ENCODE measurements around the gene SYT7.

SYT7 gene

DNA sequence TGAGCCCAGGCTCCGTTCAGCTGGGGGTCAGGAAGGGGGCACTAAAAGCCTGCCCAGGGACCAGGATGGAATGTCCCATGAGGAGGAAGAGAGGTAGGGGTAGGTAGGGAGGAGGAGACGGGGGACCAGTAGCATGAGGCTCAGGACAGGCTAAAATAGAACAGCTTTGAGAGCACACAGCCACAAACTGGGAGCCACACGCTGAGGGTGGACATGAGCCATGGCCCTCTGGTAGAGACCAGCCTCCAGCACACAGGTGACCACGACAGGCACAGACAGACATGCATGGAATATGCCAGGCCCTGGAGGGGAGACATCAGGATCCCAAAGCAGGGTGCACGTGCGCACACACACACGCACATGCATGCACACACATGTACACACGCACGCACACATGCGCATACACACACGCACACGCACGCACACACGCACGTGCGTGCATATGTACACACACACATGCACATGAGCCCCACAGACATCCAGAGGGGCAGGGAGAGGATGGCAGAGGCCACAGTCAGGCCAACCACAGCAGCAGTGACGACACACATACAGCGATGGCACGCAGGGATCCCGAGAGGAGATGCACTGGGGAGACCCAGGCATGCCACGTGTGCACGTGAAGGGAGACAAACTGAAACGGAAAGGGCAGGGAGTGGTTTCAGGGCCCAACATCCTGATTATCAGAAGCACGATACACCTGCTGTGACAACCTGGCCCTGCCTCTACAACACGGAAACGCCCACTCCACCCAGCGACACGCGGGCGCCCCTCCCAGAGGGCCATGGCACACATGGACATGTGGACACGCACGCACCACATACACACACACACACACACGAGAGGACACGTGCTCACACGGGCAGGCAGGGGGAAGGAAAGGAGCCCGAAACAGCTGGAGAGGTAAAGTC lies 46.6 kb downstream of the SYT7 start:
- H3K4me1 ChIP-seq (ENCODE audit: insufficient read depth, insufficient read length): peaks cover 24% of the 10 kb centered on the region
- TF ChIP-seq YY1 (IDR thresholded peaks at IDR 0.05; ENCODE audit: insufficient read depth, insufficient read length) (no peak), SUZ12 (IDR thresholded peaks at IDR 0.05; ENCODE audit: extremely low read depth, insufficient read depth, insufficient read length) (no peak), ZNF274 (IDR thresholded peaks at IDR 0.05; ENCODE audit: low read depth, low read length) (no peak)
- H3K27me3 ChIP-seq (ENCODE audit: insufficient read depth, insufficient read length): no peaks in the 10 kb centered on the region

DNA sequence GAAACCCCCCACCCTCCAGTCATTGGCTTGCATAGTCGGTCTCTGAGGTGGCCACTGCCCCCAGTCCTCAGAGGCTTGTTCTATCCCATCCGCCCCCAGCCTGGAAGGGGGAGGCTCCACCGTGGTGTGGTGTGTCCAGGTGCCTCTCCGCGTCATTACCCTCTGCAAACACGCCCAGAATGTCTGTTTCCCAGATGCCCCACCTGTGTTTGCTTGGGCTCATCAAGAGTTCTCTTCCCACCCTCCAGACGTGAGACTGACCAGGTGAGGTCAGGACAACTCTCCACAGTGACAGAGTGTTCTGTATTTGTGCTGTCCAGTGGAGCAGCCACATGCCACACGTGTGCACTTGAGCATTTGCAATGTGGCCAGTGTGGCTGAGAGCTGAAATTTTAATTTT lies 47.5 kb downstream of the SYT7 start:
- no peak for DNase-seq (ENCODE audit: low read depth, low spot score)
- no peak overlapping the region for H3K9ac ChIP-seq (ENCODE audit: insufficient read length, low read depth)
- H3K9me3 ChIP-seq (ENCODE audit: insufficient read depth, low read length): no peaks in the 10 kb centered on the region
- H3K36me3 ChIP-seq (ENCODE audit: insufficient read depth, insufficient read length, low read length): no peaks in the 10 kb centered on the region
- H3K4me3 ChIP-seq (ENCODE audit: insufficient read length, low read depth): no peak overlapping the region
- no peaks in the 10 kb centered on the region for H3K27me3 ChIP-seq (ENCODE audit: insufficient read depth, insufficient read length)
- peaks cover 25% of the 10 kb centered on the region for H3K4me1 ChIP-seq (ENCODE audit: insufficient read depth, insufficient read length)
- TF ChIP-seq YY1 (IDR thresholded peaks at IDR 0.05; ENCODE audit: insufficient read depth, insufficient read length) (no peak), ZNF274 (IDR thresholded peaks at IDR 0.05; ENCODE audit: low read depth, low read length) (no peak), SUZ12 (IDR thresholded peaks at IDR 0.05; ENCODE audit: extremely low read depth, insufficient read depth, insufficient read length) (no peak)

More for the DNA sequence above, 46.6 kb downstream of the SYT7 start:
- no peak for DNase-seq (ENCODE audit: low read depth, low spot score)
- Histone ChIP-seq H3K9me3 (ENCODE audit: insufficient read depth, low read length) (no peaks in the 10 kb centered on the region), H3K4me3 (ENCODE audit: insufficient read length, low read depth) (no peak overlapping the region), H3K36me3 (ENCODE audit: insufficient read depth, insufficient read length, low read length) (no peaks in the 10 kb centered on the region), H3K9ac (ENCODE audit: insufficient read length, low read depth) (no peak overlapping the region)

DNA sequence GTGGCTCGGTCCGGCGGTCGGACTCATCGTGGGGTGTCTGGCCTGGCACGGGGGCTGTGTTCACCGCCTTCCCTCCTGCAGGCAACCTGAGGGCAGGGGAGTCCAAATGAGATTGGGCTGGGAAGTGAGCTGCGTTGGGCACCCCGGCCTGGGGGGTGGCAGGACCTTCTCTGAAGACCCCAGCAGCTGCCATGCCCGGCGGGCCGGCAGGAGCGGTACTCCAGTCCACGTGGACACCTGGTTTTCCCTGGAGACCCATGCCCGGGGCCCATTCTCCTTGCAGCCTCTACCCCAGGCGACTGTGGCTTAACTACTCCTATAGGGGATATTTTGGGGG lies 47.9 kb downstream of the SYT7 start:
- H3K27me3 ChIP-seq (ENCODE audit: insufficient read depth, insufficient read length): no peaks in the 10 kb centered on the region
- no peak for TF ChIP-seq YY1 (IDR thresholded peaks at IDR 0.05; ENCODE audit: insufficient read depth, insufficient read length)
- no peak for TF ChIP-seq SUZ12 (IDR thresholded peaks at IDR 0.05; ENCODE audit: extremely low read depth, insufficient read depth, insufficient read length)
- no peak for TF ChIP-seq ZNF274 (IDR thresholded peaks at IDR 0.05; ENCODE audit: low read depth, low read length)
- no peak for DNase-seq (ENCODE audit: low read depth, low spot score)
- H3K9ac ChIP-seq (ENCODE audit: insufficient read length, low read depth): no peak overlapping the region
- no peaks in the 10 kb centered on the region for H3K9me3 ChIP-seq (ENCODE audit: insufficient read depth, low read length)
- H3K36me3 ChIP-seq (ENCODE audit: insufficient read depth, insufficient read length, low read length): no peaks in the 10 kb centered on the region
- no peak overlapping the region for H3K4me3 ChIP-seq (ENCODE audit: insufficient read length, low read depth)
- H3K4me1 ChIP-seq (ENCODE audit: insufficient read depth, insufficient read length): peaks cover 28% of the 10 kb centered on the region

DNA sequence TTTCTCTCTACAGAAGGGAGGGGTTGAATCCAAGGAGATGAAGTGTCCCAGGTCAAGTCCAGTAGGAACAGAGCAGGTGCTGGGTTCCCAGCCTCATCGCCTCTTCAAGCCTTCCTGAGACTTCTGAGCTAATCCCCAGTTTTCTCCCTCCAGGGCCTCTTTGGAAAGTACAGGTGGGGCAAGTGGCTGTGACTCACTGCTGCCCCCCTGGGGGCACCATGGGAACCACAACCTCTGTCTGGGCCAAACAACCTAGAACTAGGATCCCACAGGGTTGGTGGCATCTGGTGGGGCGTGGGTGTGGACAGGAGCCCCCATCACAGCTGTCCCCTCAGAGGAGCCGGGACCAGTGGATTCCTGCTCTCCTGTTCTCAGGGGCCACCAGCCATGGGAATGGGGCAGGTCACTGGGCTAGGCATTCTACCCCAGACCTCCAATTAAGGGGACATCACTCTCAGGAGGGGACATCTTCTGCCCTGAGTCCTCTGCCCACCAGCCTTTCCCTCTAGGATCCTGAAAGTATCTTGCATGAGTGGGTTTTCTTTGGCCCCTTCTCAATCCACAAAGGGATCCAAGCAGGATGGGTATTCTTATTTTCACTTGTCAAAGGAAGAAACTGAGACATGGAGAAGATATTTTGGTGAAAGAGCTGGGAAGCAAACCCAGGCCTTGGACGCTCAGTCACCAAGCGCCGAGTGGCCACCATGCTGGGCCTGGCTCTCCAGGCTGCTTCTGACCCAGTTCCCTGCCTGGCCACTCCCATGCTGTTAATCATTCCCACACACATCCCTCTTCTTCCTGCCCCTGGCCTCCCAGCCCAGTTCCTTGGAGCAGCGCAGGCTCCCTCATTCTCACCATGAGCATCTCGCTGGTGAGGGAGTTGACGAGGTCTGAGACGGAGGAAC lies 48.5 kb downstream of the SYT7 start:
- peak; percentile 67 for DNase-seq (ENCODE audit: low read depth, low spot score)
- H3K9ac ChIP-seq (ENCODE audit: insufficient read length, low read depth): no peak overlapping the region
- no peaks in the 10 kb centered on the region for H3K27me3 ChIP-seq (ENCODE audit: insufficient read depth, insufficient read length)
- H3K36me3 ChIP-seq (ENCODE audit: insufficient read depth, insufficient read length, low read length): no peaks in the 10 kb centered on the region
- TF ChIP-seq ZNF274 (IDR thresholded peaks at IDR 0.05; ENCODE audit: low read depth, low read length): no peak
- no peak for TF ChIP-seq SUZ12 (IDR thresholded peaks at IDR 0.05; ENCODE audit: extremely low read depth, insufficient read depth, insufficient read length)
- no peak for TF ChIP-seq YY1 (IDR thresholded peaks at IDR 0.05; ENCODE audit: insufficient read depth, insufficient read length)
- no peaks in the 10 kb centered on the region for H3K9me3 ChIP-seq (ENCODE audit: insufficient read depth, low read length)
- peaks cover 29% of the 10 kb centered on the region for H3K4me1 ChIP-seq (ENCODE audit: insufficient read depth, insufficient read length)
- no peak overlapping the region for H3K4me3 ChIP-seq (ENCODE audit: insufficient read length, low read depth)

DNA sequence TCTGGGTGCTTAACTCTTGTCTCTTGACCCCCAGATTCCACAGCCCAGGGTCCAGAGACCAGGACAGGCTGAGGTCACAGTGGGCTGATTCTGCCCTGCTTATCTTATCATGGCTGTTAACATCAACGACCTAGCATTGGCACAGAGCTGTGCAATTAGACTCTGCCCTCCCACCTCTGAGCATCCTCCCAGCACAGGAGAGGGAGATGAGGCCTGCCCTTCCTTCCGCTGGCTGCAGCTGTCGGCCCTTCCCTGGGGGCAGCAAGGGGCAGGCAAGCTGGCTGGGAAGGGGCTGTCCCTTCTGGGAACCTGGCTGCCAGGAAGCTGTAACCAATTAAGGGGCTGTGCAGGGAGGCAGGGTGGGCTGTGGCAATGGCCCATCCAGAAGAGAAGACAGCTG lies 49.8 kb downstream of the SYT7 start:
- H3K4me1 ChIP-seq (ENCODE audit: insufficient read depth, insufficient read length): peaks cover 27% of the 10 kb centered on the region
- no peak for DNase-seq (ENCODE audit: low read depth, low spot score)

DNA sequence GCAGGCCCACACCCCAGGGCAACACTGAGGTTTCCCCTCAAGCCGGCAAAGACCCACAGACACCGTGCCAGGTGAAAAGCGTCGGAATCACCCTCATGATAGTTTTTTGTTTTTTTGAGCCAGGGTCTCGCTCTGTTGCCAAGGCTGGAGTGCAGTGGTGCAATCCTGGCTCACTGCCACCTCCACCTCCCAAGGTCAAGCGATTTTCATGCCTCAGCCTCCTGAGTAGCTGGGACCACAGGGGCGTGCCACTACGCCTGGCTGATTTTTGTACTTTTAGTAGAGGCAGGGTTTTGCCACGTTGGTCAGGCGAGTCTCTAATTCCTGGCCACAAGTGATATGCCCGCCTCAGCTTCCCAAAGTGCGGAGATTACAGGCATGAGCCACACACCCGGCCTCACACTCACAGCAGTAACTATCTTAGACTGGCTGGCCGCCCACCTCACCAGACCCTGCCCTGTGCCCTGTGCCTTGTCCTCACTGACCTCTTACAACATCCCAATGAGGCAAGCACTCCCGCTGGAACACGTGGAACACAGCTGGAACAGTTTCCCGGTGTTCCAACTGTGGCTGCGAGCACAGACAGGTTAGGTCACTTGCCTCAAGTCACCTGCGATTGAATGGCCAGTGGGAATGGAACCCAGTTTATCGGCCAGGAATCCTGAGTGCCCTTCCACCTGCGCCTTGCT lies 51.2 kb downstream of the SYT7 start:
- Histone ChIP-seq H3K9me3 (ENCODE audit: insufficient read depth, low read length) (no peaks in the 10 kb centered on the region), H3K9ac (ENCODE audit: insufficient read length, low read depth) (no peak overlapping the region), H3K4me1 (ENCODE audit: insufficient read depth, insufficient read length) (peaks cover 27% of the 10 kb centered on the region), H3K4me3 (ENCODE audit: insufficient read length, low read depth) (no peak overlapping the region), H3K36me3 (ENCODE audit: insufficient read depth, insufficient read length, low read length) (no peaks in the 10 kb centered on the region), H3K27me3 (ENCODE audit: insufficient read depth, insufficient read length) (no peaks in the 10 kb centered on the region)
- no peak for DNase-seq (ENCODE audit: low read depth, low spot score)
- no peak for TF ChIP-seq YY1 (IDR thresholded peaks at IDR 0.05; ENCODE audit: insufficient read depth, insufficient read length)
- no peak for TF ChIP-seq ZNF274 (IDR thresholded peaks at IDR 0.05; ENCODE audit: low read depth, low read length)
- TF ChIP-seq SUZ12 (IDR thresholded peaks at IDR 0.05; ENCODE audit: extremely low read depth, insufficient read depth, insufficient read length): no peak

More for the DNA sequence above, 49.8 kb downstream of the SYT7 start:
- no peak overlapping the region for H3K9ac ChIP-seq (ENCODE audit: insufficient read length, low read depth)
- H3K27me3 ChIP-seq (ENCODE audit: insufficient read depth, insufficient read length): no peaks in the 10 kb centered on the region
- no peaks in the 10 kb centered on the region for H3K9me3 ChIP-seq (ENCODE audit: insufficient read depth, low read length)
- H3K36me3 ChIP-seq (ENCODE audit: insufficient read depth, insufficient read length, low read length): no peaks in the 10 kb centered on the region
- no peak overlapping the region for H3K4me3 ChIP-seq (ENCODE audit: insufficient read length, low read depth)
- no peak for TF ChIP-seq SUZ12 (IDR thresholded peaks at IDR 0.05; ENCODE audit: extremely low read depth, insufficient read depth, insufficient read length)
- no peak for TF ChIP-seq ZNF274 (IDR thresholded peaks at IDR 0.05; ENCODE audit: low read depth, low read length)
- TF ChIP-seq YY1 (IDR thresholded peaks at IDR 0.05; ENCODE audit: insufficient read depth, insufficient read length): no peak
